Spleen (tissue), 11 donors: ENCODE measurements around the gene U2SURP. TPM values are rescaled to one million over a fixed set of nuclear protein-coding genes. Genes with fewer than 3 reads are reported as not detected.

Experiments used
- DNase-seq: peaks from one replicate; pipeline ENCODE4 v3.0.0-alpha.2; 2020
- H3K27ac ChIP-seq, 8 donors: fragments of 200-600 bp; sonication (generic) in 7 of 8; 1 replicate in 4 of 8; 2 replicates in 4 of 8; pipeline versions ENCODE4 v1.5.0 to v1.8.0; 2016 to 2021; ENCODE audit warnings: inconsistent platforms in 4 of 8, mild to moderate bottlenecking in 4 of 8, moderate library complexity in 1 of 8
- H3K27me3 ChIP-seq, 7 donors: fragments of 200-600 bp; sonication (generic) in 6 of 7; replicated peaks in 1 of 7; 1 replicate in 4 of 7; 2 replicates in 3 of 7; pipeline versions ENCODE4 v1.5.0 to v1.8.0; 2016 to 2021; ENCODE audit warnings: inconsistent platforms in 3 of 7, mild to moderate bottlenecking in 1 of 7
- H3K36me3 ChIP-seq, 6 donors: fragments of 200-600 bp; sonication (generic) in 5 of 6; 1 replicate in 4 of 6; 2 replicates in 2 of 6; pipeline versions ENCODE4 v1.5.0 to v1.8.0; 2016 to 2021; ENCODE audit warnings: inconsistent platforms in 2 of 6
- H3K4me1 ChIP-seq, 6 donors: fragments of 200-600 bp; sonication (generic) in 5 of 6; 1 replicate in 3 of 6; 2 replicates in 3 of 6; pipeline versions ENCODE4 v1.5.0 to v1.8.0; 2016 to 2021; ENCODE audit warnings: inconsistent platforms in 3 of 6
- H3K4me3 ChIP-seq, 8 donors: fragments of 200-600 bp; sonication (generic) in 7 of 8; 1 replicate in 4 of 8; 2 replicates in 4 of 8; pipeline versions ENCODE4 v1.5.0 to v1.8.0; 2016 to 2021; ENCODE audit warnings: inconsistent platforms in 4 of 8, mild to moderate bottlenecking in 4 of 8, moderate library complexity in 2 of 8
- H3K9me3 ChIP-seq, 8 donors: fragments of 200-600 bp; sonication (generic) in 7 of 8; 1 replicate in 4 of 8; 2 replicates in 4 of 8; pipeline versions ENCODE4 v1.5.0 to v1.8.0; 2016 to 2021; ENCODE audit warnings: inconsistent platforms in 4 of 8
- CTCF ChIP-seq, 11 experiments: fragments of 200-600 bp in 7 of 11; fragments of 450-650 bp in 4 of 11; sonication (generic) in 4 of 11; IDR thresholded peaks in 8 of 11; conservative IDR thresholded peaks in 3 of 11; 1 replicate in 7 of 11; 2 replicates in 4 of 11; pipeline versions ENCODE4 v1.4.0 to v1.8.0; 2016 to 2021; ENCODE audit warnings: antibody characterized with exemption in 11 of 11, inconsistent platforms in 4 of 11, mild to moderate bottlenecking in 1 of 11
- POLR2A ChIP-seq, 3 donors: fragments of 450-650 bp; IDR thresholded peaks; one replicate each; pipeline ENCODE4 v1.5.1; 2017; ENCODE audit warnings: antibody characterized with exemption in 3 of 3, mild to moderate bottlenecking in 1 of 3
- POLR2AphosphoS5 ChIP-seq, 3 donors: sonication (generic); formaldehyde crosslinking; IDR thresholded peaks; one replicate each; pipeline ENCODE4 v1.5.1; 2017; ENCODE audit warnings: antibody characterized with exemption in 3 of 3
- WGBS, 5 donors: extraction: QIAGEN DNeasy Blood & Tissue Kit in 3 of 5; methylation state at CpG; one replicate each; pipeline versions ENCODE4 v1.1.5 to v1.1.7; 2013 to 2018; 5-methylcytosine and 5-hydroxymethylcytosine counted together
- intact Hi-C: fragments of 100-400 bp; cut with DNase I; formaldehyde crosslinking; loops from one replicate; pipeline ENCODE4 v1.15.0; 2023; ENCODE audit warnings: low total_unique reads
- polyA plus RNA-seq, 3 donors: library from polyadenylated mRNA; stranded (reverse); fragments of 200-250 nt; gene quantifications; one replicate each; pipeline ENCODE4 v1.2.1, GENCODE V29; 2013
- small RNA-seq, 4 donors: library from RNA; depleted of rRNA; stranded (forward); fragments of <200 nt; gene quantifications; one replicate each; pipeline ENCODE3, GENCODE V24; 2016
- total RNA-seq, 7 donors: library from RNA; depleted of rRNA in 3 of 7; stranded (reverse); fragments of >200 nt in 3 of 7; fragmentation: NEBNext Ultra II Directional in 4 of 7; extraction: Animal tissue kit (Norgen Biotek cat#: 25700) in 4 of 7; gene quantifications; one replicate each; pipeline versions ENCODE4 v1.1.0 to v1.2.1, GENCODE V29; 2016 to 2021
- donor health status: healthy with polysubstance abuse.
- donor health status: DM: no; HTN: no; CAD: no; lungs with moderate emphysema.
- donor health status: DM: no; HTN: no; CAD: no.
- donor health status: Bipolar disorder and iron deficiency.
- donor health status: healthy.
- donor health status: DM: no; HTN: no; CAD: no.
- donor health status: DM: yes; HTN: yes; CAD: no.

The U2SURP gene
- total and polyA plus RNA-seq, 10 donors, result 29.7 to 130 (median 94.6) TPM

GRCh38 chr3:143103652-143104051 lies 102.3 kb downstream of the U2SURP start:
- TF ChIP-seq POLR2AphosphoS5 (IDR thresholded peaks at IDR 0.05), result no peak
- no peak for TF ChIP-seq CTCF (IDR thresholded peaks at IDR 0.05 in 8 of 11, conservative IDR thresholded peaks at IDR 0.05 in 3 of 11)
- TF ChIP-seq POLR2A (IDR thresholded peaks at IDR 0.05), result no peak
- WGBS, 5 donors, result 56 to 75% (median 62%) methylated on average over 2 of the region's 2 CpGs

GRCh38 chr3:143105170-143105569 lies 103.8 kb downstream of the U2SURP start:
- no peak overlapping the region for H3K4me3 ChIP-seq
- no peak overlapping the region for H3K27ac ChIP-seq
- no peak for DNase-seq
- peaks cover 0 to 37% (median 31%) of the 10 kb centered on the region in 8 donors for H3K9me3 ChIP-seq
- WGBS, 5 donors, result 82 to 97% (median 93%) methylated on average over 4 to 5 of the region's 5 CpGs
- no peaks in the 10 kb centered on the region for H3K36me3 ChIP-seq
- H3K4me1 ChIP-seq, result no peaks in the 10 kb centered on the region
- TF ChIP-seq POLR2AphosphoS5 (IDR thresholded peaks at IDR 0.05) (no peak), CTCF (IDR thresholded peaks at IDR 0.05 in 8 of 11, conservative IDR thresholded peaks at IDR 0.05 in 3 of 11) (no peak), POLR2A (IDR thresholded peaks at IDR 0.05) (no peak)
- intact Hi-C loops, result no loop called here
- no peaks in the 10 kb centered on the region for H3K27me3 ChIP-seq

More at GRCh38 chr3:143103652-143104051, 102.3 kb downstream of the U2SURP start:
- Histone ChIP-seq H3K9me3 (peaks cover 0 to 37% (median 31%) of the 10 kb centered on the region in 8 donors), H3K27me3 (no peaks in the 10 kb centered on the region), H3K27ac (no peak overlapping the region), H3K4me1 (peaks cover 0 to 4% (median 0%) of the 10 kb centered on the region in 6 donors), H3K36me3 (no peaks in the 10 kb centered on the region), H3K4me3 (no peak overlapping the region)
- DNase-seq, result no peak
- intact Hi-C loops, result no loop called here

GRCh38 chr3:143109861-143110260 lies 108.5 kb downstream of the U2SURP start:
- DNase-seq, result no peak
- Histone ChIP-seq H3K4me3 (no peak overlapping the region), H3K36me3 (no peaks in the 10 kb centered on the region), H3K27ac (no peak overlapping the region), H3K27me3 (no peaks in the 10 kb centered on the region), H3K9me3 (peaks cover 0 to 25% (median 18%) of the 10 kb centered on the region in 8 donors), H3K4me1 (no peaks in the 10 kb centered on the region)
- TF ChIP-seq POLR2AphosphoS5 (IDR thresholded peaks at IDR 0.05) (no peak), POLR2A (IDR thresholded peaks at IDR 0.05) (no peak), CTCF (IDR thresholded peaks at IDR 0.05 in 8 of 11, conservative IDR thresholded peaks at IDR 0.05 in 3 of 11) (no peak)
- intact Hi-C loops, result no loop called here
- 89 to 94% (median 90%) methylated on average over 5 of the region's 5 CpGs for WGBS, 5 donors

Small RNA genes lying within 50 kb of the gene (small RNA-seq; reads per million reads assigned to genes)
- 0 reads per million in 4 donors for gene AC021074.2

Other genes starting within 250 kb of the U2SURP start
- 1 to 10 TPM; 1.8 to 8.4 (median 4.9) TPM for gene PCOLCE2, start 112.5 kb upstream of the U2SURP start, total RNA-seq
- 10 to 100 TPM in 1 of 3 donors, 1 to 10 TPM in 2; 8.9 to 18.2 (median 9.1) TPM for gene PCOLCE2, start 112.5 kb upstream of the U2SURP start, polyA plus RNA-seq
- under 1 TPM in 3 of 7 donors, not detected in 4; 0.33 to 0.64 (median 0.51) TPM for gene PAQR9, start 37.9 kb upstream of the U2SURP start, total RNA-seq
- gene PAQR9, start 37.9 kb upstream of the U2SURP start, polyA plus RNA-seq, result under 1 TPM in 1 of 3 donors, not detected in 2; 0.04 TPM
- 10 to 100 TPM; 25.9 to 46.6 (median 32.6) TPM for gene CHST2, start 118.2 kb downstream of the U2SURP start, total RNA-seq
- 10 to 100 TPM in 2 of 3 donors, 1 to 10 TPM in 1; 8.5 to 15.4 (median 11.9) TPM for gene CHST2, start 118.2 kb downstream of the U2SURP start, polyA plus RNA-seq